Measurements from ENCODE around the gene EIF4G2.

DNA sequence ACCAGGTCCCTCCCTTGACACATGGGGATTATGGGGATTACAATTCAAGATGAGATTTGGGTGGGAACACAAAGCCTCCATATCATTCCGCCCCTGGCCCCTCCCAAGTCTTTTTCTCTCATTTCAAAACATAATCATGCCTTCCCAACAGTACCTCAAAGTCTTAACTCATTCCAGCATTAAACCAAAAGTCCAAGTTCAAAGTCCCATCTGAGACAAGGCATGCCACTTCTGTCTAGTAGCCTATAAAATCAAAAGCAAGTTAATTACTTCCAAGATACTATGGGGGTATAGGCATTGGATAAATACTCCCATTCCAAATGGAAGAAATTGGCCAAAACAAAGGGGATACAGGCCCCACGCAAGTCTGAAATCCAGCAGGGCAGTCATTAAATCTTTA, 19.7 kb upstream of the EIF4G2 start:
- TF ChIP-seq ZNF175 (tag by site-specific recombination; IDR thresholded peaks at IDR 0.05) (no peak), ZNF24 (tag by site-specific recombination; IDR thresholded peaks at IDR 0.05) (no peak), ZSCAN23 (tag by site-specific recombination; IDR thresholded peaks at IDR 0.05) (no peak), SCRT2 (tag by site-specific recombination; IDR thresholded peaks at IDR 0.05) (no peak), ZNF701 (tag by site-specific recombination; IDR thresholded peaks at IDR 0.05) (no peak)
- TF ChIP-seq, protein P1, sequence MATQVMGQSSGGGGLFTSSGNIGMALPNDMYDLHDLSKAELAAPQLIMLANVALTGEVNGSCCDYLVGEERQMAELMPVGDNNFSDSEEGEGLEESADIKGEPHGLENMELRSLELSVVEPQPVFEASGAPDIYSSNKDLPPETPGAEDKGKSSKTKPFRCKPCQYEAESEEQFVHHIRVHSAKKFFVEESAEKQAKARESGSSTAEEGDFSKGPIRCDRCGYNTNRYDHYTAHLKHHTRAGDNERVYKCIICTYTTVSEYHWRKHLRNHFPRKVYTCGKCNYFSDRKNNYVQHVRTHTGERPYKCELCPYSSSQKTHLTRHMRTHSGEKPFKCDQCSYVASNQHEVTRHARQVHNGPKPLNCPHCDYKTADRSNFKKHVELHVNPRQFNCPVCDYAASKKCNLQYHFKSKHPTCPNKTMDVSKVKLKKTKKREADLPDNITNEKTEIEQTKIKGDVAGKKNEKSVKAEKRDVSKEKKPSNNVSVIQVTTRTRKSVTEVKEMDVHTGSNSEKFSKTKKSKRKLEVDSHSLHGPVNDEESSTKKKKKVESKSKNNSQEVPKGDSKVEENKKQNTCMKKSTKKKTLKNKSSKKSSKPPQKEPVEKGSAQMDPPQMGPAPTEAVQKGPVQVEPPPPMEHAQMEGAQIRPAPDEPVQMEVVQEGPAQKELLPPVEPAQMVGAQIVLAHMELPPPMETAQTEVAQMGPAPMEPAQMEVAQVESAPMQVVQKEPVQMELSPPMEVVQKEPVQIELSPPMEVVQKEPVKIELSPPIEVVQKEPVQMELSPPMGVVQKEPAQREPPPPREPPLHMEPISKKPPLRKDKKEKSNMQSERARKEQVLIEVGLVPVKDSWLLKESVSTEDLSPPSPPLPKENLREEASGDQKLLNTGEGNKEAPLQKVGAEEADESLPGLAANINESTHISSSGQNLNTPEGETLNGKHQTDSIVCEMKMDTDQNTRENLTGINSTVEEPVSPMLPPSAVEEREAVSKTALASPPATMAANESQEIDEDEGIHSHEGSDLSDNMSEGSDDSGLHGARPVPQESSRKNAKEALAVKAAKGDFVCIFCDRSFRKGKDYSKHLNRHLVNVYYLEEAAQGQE (tag by site-specific recombination; IDR thresholded peaks at IDR 0.05): no peak
- TF ChIP-seq, protein P2, sequence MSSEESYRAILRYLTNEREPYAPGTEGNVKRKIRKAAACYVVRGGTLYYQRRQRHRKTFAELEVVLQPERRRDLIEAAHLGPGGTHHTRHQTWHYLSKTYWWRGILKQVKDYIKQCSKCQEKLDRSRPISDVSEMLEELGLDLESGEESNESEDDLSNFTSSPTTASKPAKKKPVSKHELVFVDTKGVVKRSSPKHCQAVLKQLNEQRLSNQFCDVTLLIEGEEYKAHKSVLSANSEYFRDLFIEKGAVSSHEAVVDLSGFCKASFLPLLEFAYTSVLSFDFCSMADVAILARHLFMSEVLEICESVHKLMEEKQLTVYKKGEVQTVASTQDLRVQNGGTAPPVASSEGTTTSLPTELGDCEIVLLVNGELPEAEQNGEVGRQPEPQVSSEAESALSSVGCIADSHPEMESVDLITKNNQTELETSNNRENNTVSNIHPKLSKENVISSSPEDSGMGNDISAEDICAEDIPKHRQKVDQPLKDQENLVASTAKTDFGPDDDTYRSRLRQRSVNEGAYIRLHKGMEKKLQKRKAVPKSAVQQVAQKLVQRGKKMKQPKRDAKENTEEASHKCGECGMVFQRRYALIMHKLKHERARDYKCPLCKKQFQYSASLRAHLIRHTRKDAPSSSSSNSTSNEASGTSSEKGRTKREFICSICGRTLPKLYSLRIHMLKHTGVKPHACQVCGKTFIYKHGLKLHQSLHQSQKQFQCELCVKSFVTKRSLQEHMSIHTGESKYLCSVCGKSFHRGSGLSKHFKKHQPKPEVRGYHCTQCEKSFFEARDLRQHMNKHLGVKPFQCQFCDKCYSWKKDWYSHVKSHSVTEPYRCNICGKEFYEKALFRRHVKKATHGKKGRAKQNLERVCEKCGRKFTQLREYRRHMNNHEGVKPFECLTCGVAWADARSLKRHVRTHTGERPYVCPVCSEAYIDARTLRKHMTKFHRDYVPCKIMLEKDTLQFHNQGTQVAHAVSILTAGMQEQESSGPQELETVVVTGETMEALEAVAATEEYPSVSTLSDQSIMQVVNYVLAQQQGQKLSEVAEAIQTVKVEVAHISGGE (tag by site-specific recombination; conservative IDR thresholded peaks at IDR 0.05; ENCODE audit: low read depth): no peak
- TF ChIP-seq, protein P3, sequence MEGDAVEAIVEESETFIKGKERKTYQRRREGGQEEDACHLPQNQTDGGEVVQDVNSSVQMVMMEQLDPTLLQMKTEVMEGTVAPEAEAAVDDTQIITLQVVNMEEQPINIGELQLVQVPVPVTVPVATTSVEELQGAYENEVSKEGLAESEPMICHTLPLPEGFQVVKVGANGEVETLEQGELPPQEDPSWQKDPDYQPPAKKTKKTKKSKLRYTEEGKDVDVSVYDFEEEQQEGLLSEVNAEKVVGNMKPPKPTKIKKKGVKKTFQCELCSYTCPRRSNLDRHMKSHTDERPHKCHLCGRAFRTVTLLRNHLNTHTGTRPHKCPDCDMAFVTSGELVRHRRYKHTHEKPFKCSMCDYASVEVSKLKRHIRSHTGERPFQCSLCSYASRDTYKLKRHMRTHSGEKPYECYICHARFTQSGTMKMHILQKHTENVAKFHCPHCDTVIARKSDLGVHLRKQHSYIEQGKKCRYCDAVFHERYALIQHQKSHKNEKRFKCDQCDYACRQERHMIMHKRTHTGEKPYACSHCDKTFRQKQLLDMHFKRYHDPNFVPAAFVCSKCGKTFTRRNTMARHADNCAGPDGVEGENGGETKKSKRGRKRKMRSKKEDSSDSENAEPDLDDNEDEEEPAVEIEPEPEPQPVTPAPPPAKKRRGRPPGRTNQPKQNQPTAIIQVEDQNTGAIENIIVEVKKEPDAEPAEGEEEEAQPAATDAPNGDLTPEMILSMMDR (tag by site-specific recombination; IDR thresholded peaks at IDR 0.05): no peak
- TF ChIP-seq, protein P4, sequence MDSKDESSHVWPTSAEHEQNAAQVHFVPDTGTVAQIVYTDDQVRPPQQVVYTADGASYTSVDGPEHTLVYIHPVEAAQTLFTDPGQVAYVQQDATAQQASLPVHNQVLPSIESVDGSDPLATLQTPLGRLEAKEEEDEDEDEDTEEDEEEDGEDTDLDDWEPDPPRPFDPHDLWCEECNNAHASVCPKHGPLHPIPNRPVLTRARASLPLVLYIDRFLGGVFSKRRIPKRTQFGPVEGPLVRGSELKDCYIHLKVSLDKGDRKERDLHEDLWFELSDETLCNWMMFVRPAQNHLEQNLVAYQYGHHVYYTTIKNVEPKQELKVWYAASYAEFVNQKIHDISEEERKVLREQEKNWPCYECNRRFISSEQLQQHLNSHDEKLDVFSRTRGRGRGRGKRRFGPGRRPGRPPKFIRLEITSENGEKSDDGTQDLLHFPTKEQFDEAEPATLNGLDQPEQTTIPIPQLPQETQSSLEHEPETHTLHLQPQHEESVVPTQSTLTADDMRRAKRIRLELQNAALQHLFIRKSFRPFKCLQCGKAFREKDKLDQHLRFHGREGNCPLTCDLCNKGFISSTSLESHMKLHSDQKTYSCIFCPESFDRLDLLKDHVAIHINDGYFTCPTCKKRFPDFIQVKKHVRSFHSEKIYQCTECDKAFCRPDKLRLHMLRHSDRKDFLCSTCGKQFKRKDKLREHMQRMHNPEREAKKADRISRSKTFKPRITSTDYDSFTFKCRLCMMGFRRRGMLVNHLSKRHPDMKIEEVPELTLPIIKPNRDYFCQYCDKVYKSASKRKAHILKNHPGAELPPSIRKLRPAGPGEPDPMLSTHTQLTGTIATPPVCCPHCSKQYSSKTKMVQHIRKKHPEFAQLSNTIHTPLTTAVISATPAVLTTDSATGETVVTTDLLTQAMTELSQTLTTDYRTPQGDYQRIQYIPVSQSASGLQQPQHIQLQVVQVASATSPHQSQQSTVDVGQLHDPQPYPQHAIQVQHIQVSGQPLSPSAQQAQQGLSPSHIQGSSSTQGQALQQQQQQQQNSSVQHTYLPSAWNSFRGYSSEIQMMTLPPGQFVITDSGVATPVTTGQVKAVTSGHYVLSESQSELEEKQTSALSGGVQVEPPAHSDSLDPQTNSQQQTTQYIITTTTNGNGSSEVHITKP (tag by site-specific recombination; IDR thresholded peaks at IDR 0.05): no peak

All from HEK293 (cell line).